Activated naive CD8-positive, alpha-beta T cell treated with anti-CD3 and anti-CD28 coated beads for 36 hours (primary cell): ENCODE results near the gene HHAT. TPM values are rescaled to one million over a fixed set of nuclear protein-coding genes. Genes with fewer than 3 reads are reported as not detected.

Experiments used
- DNase-seq: peaks from one replicate; pipeline ENCODE4 v3.0.0; 2021
- H3K27ac Mint-ChIP-seq: one replicate; pipeline ENCODE4 v1.8.0; 2022; ENCODE audit warnings: mild to moderate bottlenecking, moderate library complexity, mixed read lengths
- H3K27me3 Mint-ChIP-seq: one replicate; pipeline ENCODE4 v1.8.0; 2022; ENCODE audit warnings: mild to moderate bottlenecking, mixed read lengths
- H3K36me3 Mint-ChIP-seq: one replicate; pipeline ENCODE4 v1.8.0; 2021; ENCODE audit warnings: mild to moderate bottlenecking, mixed read lengths
- H3K4me1 Mint-ChIP-seq: one replicate; pipeline ENCODE4 v1.8.0; 2021; ENCODE audit warnings: mixed read lengths
- H3K4me3 Mint-ChIP-seq: one replicate; pipeline ENCODE4 v1.8.0; 2022; ENCODE audit warnings: mild to moderate bottlenecking, moderate library complexity, mixed read lengths
- H3K9me3 Mint-ChIP-seq: one replicate; pipeline ENCODE4 v1.8.0; 2022; ENCODE audit warnings: mixed read lengths
- total RNA-seq, 2 experiments: library from RNA; stranded (reverse); gene quantifications; one replicate each; pipeline ENCODE4 v1.2.3, GENCODE V29; 2021

The HHAT gene
- total RNA-seq: 1 to 10 TPM; 1.3 to 2.3 TPM

GRCh38 chr1:210328746-210329503 lies at the start of gene HHAT:
Gene HHAT, plus strand, starts transcription at chr1:210328902. Its CDS starts 20,074 bp downstream, at chr1:210348976.
- H3K27me3 Mint-ChIP-seq: peaks cover 16% of the 10 kb centered on the region
- peaks cover 32% of the 10 kb centered on the region for H3K4me1 Mint-ChIP-seq
- peaks cover 6% of the 10 kb centered on the region for H3K9me3 Mint-ChIP-seq
- DNase-seq: peak; percentile 78
- H3K36me3 Mint-ChIP-seq: peaks cover 2% of the 10 kb centered on the region
- H3K27ac Mint-ChIP-seq: peak within 1 kb of the TSS; percentile 94
- peak within 1 kb of the TSS; percentile 94 for H3K4me3 Mint-ChIP-seq

DNA sequence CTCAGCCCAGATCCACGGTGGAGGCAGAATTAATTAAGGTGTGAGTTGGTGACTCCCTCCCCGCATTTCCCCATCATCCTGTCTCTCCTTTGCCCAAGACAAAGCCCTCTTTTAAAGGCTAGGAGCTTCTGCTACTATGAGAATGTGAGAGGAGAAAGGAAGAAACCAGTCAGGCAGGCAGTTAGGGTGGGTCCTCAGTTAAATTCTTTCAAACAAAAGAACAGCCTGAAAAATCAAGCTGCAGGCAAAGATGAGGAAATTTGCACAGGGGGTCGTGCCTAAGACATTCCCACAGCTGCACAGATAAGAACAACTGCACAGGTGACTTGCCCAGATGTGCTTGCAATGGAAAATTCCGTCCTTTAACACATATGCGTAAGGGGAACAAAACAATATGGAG lies 48.5 kb upstream of the HHAT start:
- H3K9me3 Mint-ChIP-seq: peaks cover 16% of the 10 kb centered on the region

DNA sequence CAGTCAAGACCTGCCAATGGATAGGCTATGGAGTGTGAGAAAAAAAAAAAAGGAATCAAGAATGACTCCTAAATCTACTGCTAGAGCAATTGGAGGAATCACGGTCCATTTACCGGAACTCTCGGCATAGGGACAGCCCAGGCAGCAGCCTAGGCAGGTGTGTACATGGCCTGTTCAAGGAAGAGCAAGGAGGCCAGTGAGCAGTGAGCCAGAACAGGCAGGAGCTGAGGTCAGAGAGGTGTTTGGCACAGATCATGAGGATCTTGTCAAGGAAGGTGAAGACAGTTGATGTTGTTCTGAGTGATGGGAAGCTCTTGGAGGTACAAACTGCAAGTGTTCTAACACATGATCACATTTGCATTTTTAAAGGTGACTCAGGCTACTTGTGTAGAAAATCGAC lies 40.6 kb upstream of the HHAT start:
- Mint-ChIP-seq H3K4me3 (no peak overlapping the region), H3K27ac (no peak overlapping the region), H3K4me1 (peaks cover 3% of the 10 kb centered on the region), H3K27me3 (peaks cover 64% of the 10 kb centered on the region), H3K9me3 (no peaks in the 10 kb centered on the region), H3K36me3 (no peaks in the 10 kb centered on the region)
- no peak for DNase-seq

More for the DNA sequence above, 48.5 kb upstream of the HHAT start:
- no peaks in the 10 kb centered on the region for H3K36me3 Mint-ChIP-seq
- peaks cover 22% of the 10 kb centered on the region for H3K27me3 Mint-ChIP-seq
- no peaks in the 10 kb centered on the region for H3K4me1 Mint-ChIP-seq
- no peak for DNase-seq
- H3K27ac Mint-ChIP-seq: no peak overlapping the region
- no peak overlapping the region for H3K4me3 Mint-ChIP-seq

- no peak overlapping the region for H3K4me3 Mint-ChIP-seq
- no peak for DNase-seq
- no peak overlapping the region for H3K27ac Mint-ChIP-seq
- H3K27me3 Mint-ChIP-seq: peaks cover 60% of the 10 kb centered on the region
- H3K36me3 Mint-ChIP-seq: no peaks in the 10 kb centered on the region
- H3K9me3 Mint-ChIP-seq: no peaks in the 10 kb centered on the region
- peaks cover 3% of the 10 kb centered on the region for H3K4me1 Mint-ChIP-seq
Observed at GRCh38 chr1:210289248-210289647, 39.5 kb upstream of the HHAT start.

GRCh38 chr1:210291081-210291764 lies 37.5 kb upstream of the HHAT start:
- no peak for DNase-seq
- H3K9me3 Mint-ChIP-seq: no peaks in the 10 kb centered on the region
- peaks cover 56% of the 10 kb centered on the region for H3K27me3 Mint-ChIP-seq
- H3K36me3 Mint-ChIP-seq: no peaks in the 10 kb centered on the region
- H3K4me1 Mint-ChIP-seq: peaks cover 3% of the 10 kb centered on the region
- no peak overlapping the region for H3K4me3 Mint-ChIP-seq
- H3K27ac Mint-ChIP-seq: no peak overlapping the region

- H3K27me3 Mint-ChIP-seq: peaks cover 56% of the 10 kb centered on the region
- H3K4me3 Mint-ChIP-seq: no peak overlapping the region
- no peaks in the 10 kb centered on the region for H3K36me3 Mint-ChIP-seq
- peaks cover 3% of the 10 kb centered on the region for H3K4me1 Mint-ChIP-seq
- H3K9me3 Mint-ChIP-seq: no peaks in the 10 kb centered on the region
- no peak for DNase-seq
- H3K27ac Mint-ChIP-seq: no peak overlapping the region
Observed at GRCh38 chr1:210291786-210292230, 36.9 kb upstream of the HHAT start.

DNA sequence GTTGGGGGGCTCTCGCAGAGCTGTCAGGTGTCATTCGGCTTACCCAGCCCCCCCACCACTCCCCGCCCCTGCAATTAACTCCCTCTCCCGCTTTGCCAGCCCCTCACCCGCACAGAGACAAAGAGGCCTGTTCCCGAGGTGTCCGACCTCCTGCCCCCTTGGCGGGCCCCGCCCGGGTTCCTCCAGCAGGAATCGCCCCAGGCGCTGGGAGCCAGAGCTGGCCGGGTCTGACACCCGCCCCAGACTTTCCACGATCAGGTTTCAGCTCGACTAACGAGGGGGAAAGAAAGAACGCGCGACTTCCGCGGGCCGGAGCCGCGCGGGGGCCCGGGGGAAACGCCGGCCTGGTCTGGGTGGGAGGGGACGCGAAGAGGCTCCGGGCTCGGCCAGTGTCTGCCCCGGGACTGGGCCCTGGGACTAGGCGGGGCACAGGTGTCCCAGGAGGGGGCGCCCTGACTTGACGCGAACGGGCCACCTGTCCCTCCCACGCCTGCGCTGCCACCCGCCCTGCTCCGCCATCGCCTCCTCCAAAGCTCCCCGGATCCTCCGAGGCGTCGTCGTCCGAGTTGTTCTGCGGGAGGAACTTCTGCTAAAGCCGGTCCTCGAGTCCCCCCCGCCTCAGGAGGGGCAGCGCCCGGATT lies 36.4 kb upstream of the HHAT start:
- Mint-ChIP-seq H3K27me3 (peaks cover 56% of the 10 kb centered on the region), H3K36me3 (no peaks in the 10 kb centered on the region), H3K27ac (no peak overlapping the region), H3K4me1 (peaks cover 3% of the 10 kb centered on the region), H3K9me3 (no peaks in the 10 kb centered on the region), H3K4me3 (no peak overlapping the region)
- peak; percentile 56 for DNase-seq

DNA sequence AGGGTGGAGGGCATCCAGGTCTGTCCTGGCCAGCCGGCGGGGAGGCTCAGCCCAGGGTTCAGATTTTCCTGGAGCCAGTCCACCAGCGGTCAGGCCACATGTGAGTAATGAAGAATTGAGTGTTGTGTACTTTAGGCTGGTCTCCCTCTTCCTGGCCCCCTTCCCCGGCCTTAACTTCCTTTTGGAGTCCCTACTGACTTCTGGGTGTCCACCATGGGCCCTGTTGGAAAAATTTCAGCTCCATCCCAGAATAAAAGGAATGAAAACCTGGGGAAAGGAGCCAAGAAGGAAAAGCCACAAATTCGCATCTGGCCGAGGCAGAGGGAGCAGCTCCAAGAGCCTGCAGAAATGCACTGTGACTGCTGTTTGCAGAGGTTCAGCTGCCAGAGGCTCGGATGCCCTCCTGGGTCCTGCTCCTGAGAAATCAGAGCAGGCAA lies 35.5 kb upstream of the HHAT start:
- Mint-ChIP-seq H3K4me1 (peaks cover 3% of the 10 kb centered on the region), H3K9me3 (no peaks in the 10 kb centered on the region), H3K4me3 (no peak overlapping the region), H3K36me3 (no peaks in the 10 kb centered on the region), H3K27ac (no peak overlapping the region), H3K27me3 (peaks cover 54% of the 10 kb centered on the region)
- no peak for DNase-seq

DNA sequence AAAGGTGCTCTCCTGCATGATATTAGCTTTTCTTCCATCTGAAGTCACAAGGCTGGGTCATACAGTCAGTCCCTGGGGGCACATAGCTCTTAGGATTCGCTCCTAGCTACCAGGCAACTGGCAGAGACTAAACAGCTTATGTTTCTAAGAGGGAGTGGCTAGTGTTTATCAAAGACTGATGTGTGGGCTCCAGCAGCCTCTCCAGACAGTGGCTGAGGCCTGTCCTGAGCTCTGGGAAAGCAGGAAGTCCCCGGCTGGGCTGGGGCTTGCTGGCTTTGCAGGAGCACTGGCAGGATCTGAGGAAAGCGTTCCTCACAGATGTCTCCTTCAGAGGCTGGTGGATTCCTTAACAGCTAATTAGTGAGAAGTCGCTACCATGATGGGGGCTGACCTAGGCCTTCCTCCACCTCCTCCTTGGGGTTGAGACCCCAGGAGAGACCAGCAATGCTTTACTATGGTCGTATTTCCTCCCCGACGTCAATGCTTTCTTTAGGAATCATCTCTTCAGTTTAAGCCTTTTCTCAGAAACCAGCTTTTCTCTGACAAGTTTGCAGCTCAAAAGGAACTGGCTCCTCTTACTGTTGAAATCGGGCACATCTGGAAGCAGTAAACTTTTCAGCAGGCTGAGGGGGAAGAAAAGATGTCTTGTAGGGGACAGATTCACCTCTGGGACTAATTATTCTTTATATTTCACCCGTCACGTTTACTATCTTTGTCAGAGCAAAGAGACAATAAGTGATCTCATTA lies 33.5 kb upstream of the HHAT start:
- Mint-ChIP-seq H3K4me3 (no peak overlapping the region), H3K9me3 (no peaks in the 10 kb centered on the region), H3K36me3 (no peaks in the 10 kb centered on the region), H3K27me3 (peaks cover 46% of the 10 kb centered on the region), H3K27ac (no peak overlapping the region), H3K4me1 (peaks cover 3% of the 10 kb centered on the region)
- DNase-seq: no peak

- Mint-ChIP-seq H3K4me1 (peaks cover 3% of the 10 kb centered on the region), H3K27me3 (peaks cover 31% of the 10 kb centered on the region), H3K9me3 (no peaks in the 10 kb centered on the region), H3K27ac (no peak overlapping the region), H3K4me3 (no peak overlapping the region), H3K36me3 (no peaks in the 10 kb centered on the region)
- no peak for DNase-seq
Observed at GRCh38 chr1:210296682-210297081, 32.0 kb upstream of the HHAT start.

DNA sequence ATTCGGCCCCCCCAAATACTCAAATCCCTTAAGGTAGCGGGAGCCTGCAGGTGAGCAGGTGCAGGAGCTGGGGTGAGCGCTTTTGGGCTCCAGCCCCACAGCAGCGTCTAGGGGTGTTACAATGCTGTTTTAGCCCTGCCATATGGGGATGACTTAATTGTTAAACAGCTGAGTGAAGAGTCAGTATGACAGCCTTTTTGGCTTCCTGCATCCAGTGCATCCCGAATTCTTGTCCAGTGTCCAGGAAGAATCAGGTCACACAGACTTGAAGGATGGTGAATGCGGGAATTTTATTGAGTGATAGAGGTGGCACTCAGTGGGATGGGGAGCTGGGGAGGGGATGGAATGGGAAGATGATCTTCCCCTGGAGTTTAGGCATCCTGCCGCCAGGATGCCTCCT lies 30.4 kb upstream of the HHAT start:
- no peak overlapping the region for H3K4me3 Mint-ChIP-seq
- H3K27ac Mint-ChIP-seq: no peak overlapping the region
- no peaks in the 10 kb centered on the region for H3K36me3 Mint-ChIP-seq
- no peaks in the 10 kb centered on the region for H3K9me3 Mint-ChIP-seq
- peaks cover 24% of the 10 kb centered on the region for H3K27me3 Mint-ChIP-seq
- no peaks in the 10 kb centered on the region for H3K4me1 Mint-ChIP-seq
- DNase-seq: no peak

GRCh38 chr1:210298936-210299335 lies 29.8 kb upstream of the HHAT start:
- Mint-ChIP-seq H3K4me3 (no peak overlapping the region), H3K27ac (no peak overlapping the region), H3K4me1 (no peaks in the 10 kb centered on the region), H3K36me3 (no peaks in the 10 kb centered on the region), H3K27me3 (peaks cover 21% of the 10 kb centered on the region), H3K9me3 (no peaks in the 10 kb centered on the region)
- DNase-seq: no peak

GRCh38 chr1:210299501-210299900 lies 29.2 kb upstream of the HHAT start:
- H3K9me3 Mint-ChIP-seq: no peaks in the 10 kb centered on the region
- H3K27ac Mint-ChIP-seq: no peak overlapping the region
- H3K4me1 Mint-ChIP-seq: no peaks in the 10 kb centered on the region
- DNase-seq: no peak
- H3K36me3 Mint-ChIP-seq: no peaks in the 10 kb centered on the region
- H3K4me3 Mint-ChIP-seq: no peak overlapping the region
- H3K27me3 Mint-ChIP-seq: peaks cover 19% of the 10 kb centered on the region

- Mint-ChIP-seq H3K4me3 (no peak overlapping the region), H3K27me3 (peaks cover 14% of the 10 kb centered on the region), H3K4me1 (no peaks in the 10 kb centered on the region), H3K27ac (no peak overlapping the region), H3K9me3 (no peaks in the 10 kb centered on the region), H3K36me3 (no peaks in the 10 kb centered on the region)
- no peak for DNase-seq
Observed at GRCh38 chr1:210300923-210301614, 27.6 kb upstream of the HHAT start.
